GM18499 (cell line): ENCODE results near the gene TRABD.

ENCODE experiments used
- ATAC-seq: cut with Tn5 transposase; IDR thresholded peaks from one replicate; pipeline ENCODE4 v1.9.1; 2021; ENCODE audit warnings: moderate number of reproducible peaks; ENCODE audit not compliant: insufficient read depth, unreplicated experiment

Gene TRABD

DNA sequence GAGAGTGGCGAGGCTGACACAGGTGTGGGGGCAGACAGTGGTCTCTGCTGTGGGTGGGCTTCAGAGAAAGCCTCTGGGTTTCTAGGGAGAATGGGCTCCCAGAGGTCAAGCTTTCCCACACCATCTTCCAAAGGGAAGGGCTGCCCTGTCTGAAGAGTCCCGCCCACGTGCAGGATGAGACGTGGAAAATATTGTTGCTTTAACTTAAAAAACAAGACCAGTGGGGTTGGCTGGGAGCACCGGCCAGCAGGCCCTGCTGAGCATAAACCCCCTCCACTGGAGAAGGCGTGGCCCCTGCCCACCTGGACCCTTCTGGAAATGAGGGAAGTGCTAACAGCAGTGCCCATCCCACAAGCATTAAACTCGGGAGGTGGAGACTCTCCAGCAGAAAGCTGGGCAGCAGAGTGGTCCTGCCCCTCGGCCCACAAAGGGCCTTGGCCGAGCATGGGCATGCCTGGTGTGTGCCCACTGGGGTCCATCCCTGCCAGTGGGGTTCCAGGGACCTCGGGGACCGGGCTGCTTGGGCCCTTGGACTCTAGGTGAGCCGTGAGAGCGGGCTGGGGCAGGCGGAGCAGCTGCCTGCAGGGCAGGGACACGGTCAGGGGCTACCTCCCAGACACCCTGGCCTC, 30.5 kb downstream of the TRABD start:
- ATAC-seq, result no peak

DNA sequence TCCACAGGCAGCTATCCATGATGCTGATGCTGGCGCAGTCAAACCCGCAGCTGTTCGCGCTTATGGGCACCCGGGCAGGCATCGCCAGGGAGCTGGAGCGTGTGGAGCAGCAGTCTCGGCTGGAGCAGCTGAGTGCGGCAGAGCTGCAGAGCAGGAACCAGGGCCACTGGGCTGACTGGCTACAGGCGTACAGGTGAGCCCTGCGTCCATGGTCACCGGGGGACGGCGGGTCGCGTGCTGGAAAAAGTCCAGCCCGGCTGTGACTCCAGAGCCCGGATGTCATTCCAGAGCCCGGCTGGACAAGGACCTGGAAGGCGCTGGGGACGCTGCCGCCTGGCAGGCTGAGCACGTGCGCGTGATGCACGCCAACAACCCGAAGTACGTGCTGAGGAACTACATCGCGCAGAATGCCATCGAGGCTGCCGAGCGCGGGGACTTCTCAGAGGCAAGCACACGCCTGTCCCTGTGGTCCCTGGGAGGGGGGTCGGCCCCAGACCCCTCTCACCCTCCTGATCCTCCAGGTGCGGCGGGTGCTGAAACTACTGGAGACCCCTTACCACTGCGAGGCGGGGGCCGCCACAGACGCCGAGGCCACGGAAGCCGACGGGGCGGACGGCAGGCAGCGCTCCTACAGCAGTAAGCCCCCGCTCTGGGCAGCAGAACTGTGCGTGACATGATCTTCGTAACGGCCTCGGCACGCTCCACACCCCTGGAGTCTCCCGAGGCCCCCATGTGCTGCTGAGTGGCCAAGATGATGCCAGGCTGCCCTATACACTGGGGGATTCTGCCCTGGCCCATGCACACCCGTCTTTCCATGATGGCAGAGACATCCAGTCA, 31.2 kb downstream of the TRABD start:
- no peak for ATAC-seq

DNA sequence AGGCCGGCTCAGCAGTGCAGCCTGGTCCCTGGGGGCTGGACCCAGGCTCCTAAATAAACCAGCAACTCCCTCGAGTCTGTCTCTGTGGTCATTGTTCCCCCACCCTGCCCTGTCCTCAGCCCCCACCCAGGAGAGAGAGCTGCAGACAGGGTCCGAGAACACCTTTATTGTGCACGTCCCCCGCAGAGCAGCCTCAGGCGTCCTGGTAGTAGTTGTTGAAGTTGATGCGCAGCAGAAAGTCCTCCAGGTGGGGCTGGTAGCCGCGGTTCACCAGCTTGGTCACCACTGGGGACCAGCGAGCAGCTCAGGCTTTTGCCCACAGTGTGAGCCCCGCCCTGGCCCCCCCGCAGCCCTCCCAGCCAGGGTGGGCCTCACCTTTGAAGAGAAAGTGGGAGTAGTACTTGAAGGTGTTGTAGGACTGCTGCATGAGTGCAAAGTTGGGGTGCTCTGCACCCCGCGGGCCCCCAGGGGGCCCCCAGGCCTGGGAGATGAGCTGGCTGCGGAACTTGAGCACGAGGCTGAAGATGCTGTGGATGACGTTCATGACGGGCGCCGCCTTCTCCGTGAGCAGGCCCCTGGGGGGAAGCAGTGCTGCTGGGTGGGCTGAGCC, 31.9 kb downstream of the TRABD start:
- no peak for ATAC-seq

DNA sequence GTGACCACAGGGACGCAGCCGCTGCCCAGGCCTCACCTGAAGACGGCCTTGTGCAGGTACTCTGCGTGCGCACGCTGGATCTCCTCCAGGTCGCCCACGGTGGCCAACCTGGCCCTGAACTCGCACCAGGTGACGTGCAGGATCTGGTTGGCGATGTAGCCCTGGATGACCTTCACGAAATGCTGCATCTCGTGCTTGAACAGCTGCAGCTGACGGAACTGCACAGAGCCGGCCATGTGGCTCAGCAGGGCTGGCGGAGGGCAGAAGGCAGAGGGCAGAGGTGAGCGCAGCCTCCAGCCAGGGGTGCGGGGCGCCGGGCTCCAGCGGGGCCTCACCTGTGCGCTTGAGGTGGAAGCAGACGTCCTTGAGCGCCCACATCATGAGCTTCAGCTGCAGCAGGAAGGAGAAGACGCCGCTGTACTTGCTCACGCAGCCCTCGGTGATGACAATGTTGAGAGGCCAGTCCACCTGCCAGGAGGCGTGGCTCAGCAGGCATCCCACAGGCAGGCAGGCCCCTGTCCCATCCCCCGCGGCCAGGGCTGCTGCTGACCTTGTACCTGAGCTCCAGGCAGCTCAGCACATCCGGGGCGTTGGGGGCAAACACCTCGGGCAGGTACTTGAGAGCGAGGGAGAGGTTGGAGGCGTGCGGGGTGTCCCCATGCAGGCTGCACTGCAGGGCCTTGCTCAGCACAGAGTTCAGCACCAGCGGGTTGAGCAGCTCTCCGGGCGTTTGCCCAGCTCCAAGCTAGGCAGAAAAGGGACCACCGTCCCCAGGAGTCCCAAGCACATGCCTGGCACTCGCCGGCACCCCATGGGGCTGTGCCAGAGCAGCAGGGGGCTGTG, 32.7 kb downstream of the TRABD start:
- ATAC-seq, result no peak

DNA sequence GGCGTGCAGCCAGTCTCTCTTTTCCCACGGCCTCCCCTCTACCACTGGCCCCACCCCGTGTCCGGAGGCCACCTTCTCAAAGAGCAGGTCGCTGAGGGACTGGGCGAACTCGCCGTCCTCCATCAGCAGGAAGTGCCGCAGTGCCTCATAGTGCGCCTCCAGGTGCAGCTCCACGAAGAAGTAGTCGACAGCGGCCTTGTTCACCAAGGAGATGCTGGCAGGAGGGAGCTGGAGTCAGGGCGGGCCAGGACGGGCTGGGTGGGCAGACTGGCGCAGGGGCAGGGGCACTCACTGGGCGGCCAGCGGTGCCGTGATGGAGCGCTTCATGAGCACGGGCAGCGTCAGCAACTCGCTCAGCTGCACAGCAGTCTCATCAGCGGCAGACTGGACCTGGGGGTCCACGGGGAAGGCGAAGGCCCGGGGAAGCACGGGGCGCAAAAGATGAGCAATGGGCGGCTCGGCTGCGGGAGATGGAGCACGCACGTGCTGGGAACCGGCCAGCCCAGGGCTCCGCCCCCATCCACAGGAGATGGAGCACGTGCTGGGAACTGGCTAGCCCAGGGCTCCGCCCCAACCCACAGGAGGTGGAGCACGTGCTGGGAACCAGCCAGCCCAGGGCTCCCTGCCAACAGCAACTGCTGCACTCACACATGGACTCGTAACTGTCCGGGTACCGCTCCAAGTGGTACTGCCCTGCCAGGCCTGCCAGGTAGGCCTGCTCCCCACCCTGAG, 33.4 kb downstream of the TRABD start:
- no peak for ATAC-seq

DNA sequence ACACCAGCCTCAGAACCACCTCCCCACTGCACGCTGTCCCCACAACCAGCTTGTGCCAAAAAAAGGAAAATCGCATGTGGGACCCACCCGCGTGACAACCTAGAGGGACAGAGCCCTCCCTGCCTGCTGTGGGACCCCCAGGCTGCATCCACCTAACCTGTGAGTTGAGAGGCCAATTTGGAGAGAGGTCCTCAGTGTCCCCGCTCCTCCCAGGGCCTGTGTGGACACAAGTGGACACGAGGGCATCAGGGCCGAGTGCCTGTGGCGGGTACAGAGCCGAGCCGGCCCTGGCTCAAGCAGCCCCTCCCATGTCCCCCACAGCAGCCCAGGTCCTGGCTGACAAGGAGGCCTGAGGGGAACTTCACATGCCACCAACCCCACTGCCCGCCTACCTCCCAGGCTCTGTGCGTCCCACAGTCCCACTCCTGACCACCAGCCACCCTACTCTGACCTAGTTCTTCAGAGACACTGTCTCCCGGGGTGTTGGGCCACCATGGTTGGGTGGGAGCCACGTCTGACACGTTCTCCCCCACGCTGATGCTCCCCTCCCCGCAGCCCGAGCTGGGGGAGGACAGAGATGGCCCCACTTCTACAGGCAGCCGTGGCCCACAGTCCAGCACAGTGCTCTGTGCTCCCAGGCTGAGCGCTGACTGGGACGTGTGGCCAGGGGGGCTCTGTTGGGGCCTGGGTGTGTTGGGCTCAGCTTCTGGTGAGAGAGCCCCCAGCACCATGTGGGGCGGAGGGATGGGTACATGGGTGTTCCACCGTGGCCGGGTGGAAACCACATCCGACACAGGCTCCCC, 34.3 kb downstream of the TRABD start:
- ATAC-seq, result no peak

DNA sequence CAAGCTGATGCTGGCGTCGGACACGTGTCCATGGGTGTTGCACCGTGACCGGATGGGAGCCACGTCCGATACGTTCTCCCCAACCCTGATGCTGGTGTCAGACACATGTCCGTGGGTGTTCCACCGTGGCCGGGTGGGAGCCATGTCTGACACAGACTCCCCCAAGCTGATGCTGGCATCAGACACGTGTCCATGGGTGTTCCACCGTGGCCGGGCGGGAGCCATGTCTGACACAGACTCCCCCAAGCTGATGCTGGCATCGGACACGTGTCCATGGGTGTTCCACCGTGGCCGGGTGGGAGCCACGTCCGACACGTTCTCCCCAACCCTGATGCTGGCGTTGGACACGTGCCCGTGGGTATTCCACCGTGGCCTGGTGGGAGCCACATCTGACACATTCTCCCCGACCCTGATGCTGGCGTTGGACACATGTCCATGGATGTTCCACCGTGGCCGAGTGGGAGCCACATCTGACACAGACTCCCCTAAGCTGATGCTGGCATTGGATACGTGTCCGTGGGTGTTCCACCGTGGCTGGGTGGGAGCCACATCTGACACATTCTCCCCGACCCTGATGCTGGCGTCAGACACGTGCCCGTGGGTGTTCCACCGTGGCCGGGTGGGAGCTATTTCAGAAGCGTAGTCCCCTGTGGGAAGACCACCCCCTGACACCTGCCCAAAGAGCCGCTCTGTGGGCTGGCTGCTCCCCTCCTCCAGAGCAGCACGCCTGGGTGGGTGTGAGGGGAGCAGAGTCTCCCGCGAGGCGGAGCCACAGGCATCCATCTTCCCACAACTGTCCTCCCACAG, 35.1 kb downstream of the TRABD start:
- no peak for ATAC-seq

DNA sequence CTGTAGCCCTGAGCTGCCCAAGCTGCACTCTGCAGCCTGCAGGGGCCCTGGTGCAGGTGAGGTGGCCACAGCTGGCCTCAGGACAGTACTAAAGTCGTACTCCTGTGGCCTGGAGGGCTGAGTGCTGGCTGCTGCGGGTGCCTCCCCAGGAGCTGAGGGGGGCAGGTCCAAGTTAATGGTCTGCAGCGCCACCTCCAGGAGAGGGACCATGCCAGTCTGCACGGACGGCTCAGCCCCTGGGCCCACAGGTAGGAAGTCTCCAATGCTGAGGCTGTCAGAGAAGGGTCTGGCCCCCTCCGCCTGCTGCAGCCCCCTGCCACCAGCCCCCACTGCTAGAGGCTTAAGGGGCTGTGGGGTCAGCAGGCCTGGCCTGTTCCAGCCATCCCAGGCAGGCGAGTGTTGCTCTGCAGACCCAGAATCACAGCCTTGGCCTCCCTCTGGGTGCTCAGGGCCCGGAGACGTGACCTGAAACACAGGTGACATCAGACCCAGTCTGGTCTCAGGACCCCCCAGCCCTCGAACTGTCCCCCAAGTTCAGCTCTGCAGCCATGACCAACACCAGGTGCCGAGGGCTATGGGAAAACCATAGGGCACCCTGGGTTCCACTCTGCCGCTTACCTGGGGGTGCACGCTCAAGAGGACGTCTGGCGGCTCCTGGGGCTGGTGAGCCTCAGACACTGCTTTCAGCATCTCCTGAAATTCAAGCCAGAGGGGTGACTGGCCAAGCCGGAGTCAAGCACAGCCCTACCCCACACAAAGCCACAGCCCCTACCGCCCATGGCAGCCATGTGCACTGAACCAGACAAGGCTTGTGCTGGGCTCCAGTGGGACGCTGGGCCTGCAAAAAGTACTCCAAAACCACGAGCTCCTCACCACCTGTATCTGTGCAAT, 35.9 kb downstream of the TRABD start:
- ATAC-seq, result no peak

DNA sequence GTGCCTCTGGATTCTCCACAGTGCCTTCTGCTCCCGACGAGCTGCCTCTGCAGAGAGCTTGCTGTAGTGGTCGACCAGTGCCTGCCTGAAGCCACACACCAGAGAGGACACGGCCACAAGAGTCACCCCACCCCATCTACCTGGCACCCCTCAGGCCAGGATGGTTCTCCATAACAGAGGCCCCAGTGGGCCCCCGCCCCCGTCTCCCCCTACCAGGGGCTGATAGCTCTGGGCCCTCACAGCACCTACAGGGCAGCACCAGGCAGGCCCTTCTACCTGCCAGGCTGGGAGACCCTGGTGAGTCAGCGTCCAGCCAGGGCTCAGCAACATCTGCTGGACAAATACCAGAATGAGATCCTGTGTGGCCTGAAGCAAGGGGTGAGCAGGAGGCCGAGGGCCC, 36.8 kb downstream of the TRABD start:
- no peak for ATAC-seq

DNA sequence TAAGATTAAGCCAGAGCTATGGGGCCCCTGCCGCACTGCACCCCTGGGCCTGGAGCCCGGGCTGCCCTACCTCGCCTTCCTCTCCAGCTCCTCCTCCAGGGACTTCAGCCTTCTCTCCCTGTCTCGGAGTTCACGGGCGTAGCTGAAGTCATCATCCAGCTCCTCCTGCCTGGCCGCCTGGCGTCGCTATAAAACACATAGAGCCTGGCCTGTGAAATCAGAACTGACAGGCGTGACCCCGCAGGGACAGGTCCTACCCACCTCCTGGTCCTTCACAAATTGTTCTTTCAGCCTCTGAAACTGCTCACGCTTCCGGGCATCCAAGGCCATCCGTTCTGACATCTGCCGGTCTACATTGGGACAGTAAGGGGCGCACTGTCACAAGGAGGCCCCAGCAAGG, 38.4 kb downstream of the TRABD start:
- no peak for ATAC-seq

DNA sequence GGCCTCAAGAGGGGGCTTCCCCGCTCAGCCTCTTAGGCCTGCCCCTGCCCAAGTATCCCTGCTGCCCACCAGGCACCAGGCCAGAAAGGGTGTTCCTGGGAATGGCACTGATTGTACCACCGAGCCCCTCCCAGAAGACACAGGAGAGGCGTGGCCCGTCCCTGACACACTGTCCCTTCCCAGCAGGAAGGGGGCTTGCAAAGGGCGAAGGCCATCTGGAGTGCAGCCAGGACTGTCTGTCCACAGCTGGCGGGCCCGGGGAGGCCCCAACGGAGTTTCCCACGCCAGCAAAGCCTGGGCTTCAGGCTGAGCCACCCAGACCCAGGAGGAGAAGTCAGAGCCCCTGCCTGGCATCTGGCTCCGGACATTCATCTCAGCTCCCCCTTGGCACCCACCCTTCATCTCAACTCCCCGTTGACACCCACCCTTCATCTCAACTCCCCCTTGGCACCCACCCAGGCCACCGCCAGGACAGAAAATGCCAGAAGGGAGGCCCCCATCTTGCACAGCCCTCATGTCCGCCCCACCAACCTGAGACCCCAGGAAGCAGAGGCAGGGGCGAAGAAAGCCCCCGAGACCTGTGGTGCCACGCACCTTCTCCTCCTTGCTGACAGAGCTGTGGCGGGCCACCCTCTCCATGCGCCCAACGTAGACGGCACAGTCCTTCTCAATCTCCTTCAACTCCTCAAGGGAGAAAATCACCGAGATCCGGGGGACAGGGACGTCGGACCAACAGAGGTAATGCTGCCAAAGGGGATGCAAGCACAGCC, 39.7 kb downstream of the TRABD start:
- ATAC-seq, result no peak

DNA sequence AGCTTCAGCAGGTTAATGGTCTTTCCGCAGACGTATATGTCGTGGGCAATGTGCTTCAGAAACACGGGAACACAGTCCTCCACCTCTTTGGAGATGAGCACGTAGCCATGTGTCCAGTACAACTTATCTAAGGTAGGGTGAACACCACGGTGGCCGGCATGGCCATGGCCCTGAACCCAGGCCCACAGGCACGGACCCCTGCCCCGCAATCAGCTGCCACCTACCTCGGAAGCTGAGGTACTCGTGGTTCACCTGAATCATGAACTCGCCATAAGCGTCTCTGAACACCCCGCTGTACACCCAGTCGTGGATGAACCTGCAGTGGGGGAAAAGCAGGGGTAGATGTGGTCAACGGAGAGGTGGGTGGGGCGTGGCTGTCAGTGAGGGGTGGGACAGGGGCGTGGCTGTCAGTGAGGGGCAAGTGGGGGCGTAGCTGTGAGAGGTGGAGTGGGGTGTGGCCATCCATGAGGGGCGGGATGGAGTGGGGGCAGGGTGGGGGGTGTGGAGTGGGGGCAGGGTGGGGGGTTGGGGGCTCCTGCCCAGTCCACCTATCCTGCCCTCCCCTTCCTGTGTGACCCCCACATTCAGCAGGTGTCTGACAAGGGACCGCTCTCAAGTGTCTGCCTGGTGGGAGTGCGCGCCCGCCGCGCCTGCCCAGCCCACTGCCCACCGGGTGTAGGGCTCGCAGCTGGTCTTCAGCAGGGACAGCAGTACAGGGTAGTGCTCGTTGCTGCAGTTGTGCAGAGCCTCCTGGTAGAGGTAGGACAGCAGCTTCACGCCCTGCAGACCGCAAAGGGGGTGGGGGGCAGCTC, 40.6 kb downstream of the TRABD start:
- ATAC-seq, result no peak

DNA sequence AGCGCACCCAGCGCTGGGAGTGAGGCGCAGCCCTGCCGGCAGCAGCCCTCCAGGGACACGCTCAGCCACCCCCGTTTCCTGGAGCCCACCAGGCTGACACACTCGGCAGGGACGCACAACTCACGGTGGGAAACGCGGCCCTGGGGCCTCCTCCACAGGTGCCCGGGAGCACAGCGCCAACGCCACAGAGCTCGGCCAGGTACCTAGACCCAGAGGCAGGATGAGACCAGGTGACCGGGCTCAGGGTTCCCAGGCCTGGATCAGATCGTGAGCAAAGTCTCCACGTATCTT, 41.1 kb downstream of the TRABD start:
- no peak for ATAC-seq

DNA sequence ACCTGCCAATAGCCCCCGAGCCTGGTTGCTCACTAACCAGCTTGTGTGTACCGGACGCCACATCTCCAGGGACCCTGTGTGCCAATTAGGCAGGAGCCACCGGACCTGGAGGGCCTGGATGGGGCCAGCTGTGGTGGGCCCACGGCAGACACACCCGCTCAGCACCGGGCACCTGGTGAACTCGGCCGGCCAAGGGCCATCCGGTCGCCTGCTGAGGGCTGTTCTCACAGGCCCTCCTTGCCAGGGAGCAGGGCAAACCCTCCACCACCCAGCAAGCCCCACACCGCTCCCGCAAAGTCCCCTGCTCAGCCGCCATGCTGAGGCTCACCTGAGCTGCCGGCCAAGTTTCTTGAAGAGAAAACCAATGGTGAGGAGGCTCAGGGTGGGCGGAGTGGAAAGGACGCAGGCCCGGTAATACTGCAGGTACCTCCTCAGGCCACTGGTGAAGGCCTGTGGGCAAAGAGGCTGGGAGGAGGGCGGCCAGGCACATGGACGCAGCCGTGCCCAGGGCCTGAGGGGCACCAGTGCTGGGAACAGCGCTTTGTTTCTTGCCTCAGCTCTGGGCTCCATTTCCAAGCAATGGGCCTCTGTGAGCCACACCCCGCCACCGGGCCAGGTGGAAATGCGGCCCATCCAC, 42.0 kb downstream of the TRABD start:
- no peak for ATAC-seq

DNA sequence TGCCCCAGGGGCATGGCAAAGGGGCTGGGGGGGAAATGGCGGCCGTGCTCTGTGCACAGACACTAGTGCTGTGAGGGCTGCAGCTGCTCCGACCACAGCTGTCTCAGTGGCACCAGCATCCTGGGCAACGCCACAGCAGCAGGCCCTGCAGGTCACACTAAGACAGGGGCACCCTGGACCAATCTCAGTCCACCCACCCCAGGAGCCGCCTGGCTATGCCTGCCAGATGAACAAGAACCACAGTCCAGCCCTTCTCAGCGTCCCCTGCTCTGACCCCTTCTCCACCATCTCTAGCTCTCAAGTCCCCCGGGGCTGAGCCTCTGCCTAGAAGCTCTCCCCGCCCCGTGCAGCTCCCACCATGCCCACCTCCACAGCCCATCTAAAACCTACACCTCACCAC, 42.7 kb downstream of the TRABD start:
- no peak for ATAC-seq

DNA sequence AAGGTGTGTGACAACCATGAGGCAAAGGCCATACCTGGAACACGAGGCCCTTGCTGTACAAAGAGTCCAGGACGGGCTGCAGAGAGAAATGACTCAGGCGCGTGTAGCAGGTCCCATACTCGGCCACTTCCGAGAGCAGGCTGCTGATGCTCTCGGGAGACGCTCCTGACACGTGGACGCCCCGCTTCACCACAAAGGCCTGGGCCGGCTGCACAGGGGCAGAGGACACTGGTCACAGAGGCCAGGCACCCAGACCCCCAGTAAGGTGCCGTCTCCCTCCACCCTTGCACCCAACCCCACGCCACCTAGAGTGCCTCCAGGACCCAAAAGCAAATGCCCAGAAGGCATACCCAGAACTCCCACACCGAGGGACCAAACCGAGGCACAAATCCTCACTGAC, 43.7 kb downstream of the TRABD start:
- ATAC-seq, result no peak
